HG03196 (cell line): ENCODE measurements around the gene TACC2.

Source experiments
- ATAC-seq: cut with Tn5 transposase; IDR thresholded peaks from one replicate; pipeline ENCODE4 v1.9.1; 2021; ENCODE audit not compliant: unreplicated experiment

Gene TACC2

GRCh38 chr10:122241836-122242235, 252.9 kb downstream of the TACC2 start:
- no peak for ATAC-seq

GRCh38 chr10:122243550-122243949, 254.6 kb downstream of the TACC2 start:
- ATAC-seq: no peak

GRCh38 chr10:122244001-122244975, 255.3 kb downstream of the TACC2 start:
- no peak for ATAC-seq

GRCh38 chr10:122245136-122245535, 256.2 kb downstream of the TACC2 start:
- no peak for ATAC-seq

- no peak for ATAC-seq
Measured at GRCh38 chr10:122245897-122246296, 256.9 kb downstream of the TACC2 start.

- ATAC-seq: no peak
Measured at GRCh38 chr10:122246830-122247520, 258.0 kb downstream of the TACC2 start.

- ATAC-seq: no peak
Measured at GRCh38 chr10:122248356-122249302, 259.7 kb downstream of the TACC2 start.

- ATAC-seq: no peak
Measured at GRCh38 chr10:122249303-122249850, 260.4 kb downstream of the TACC2 start.

- no peak for ATAC-seq
Measured at GRCh38 chr10:122249991-122250750, 261.2 kb downstream of the TACC2 start.

- ATAC-seq: no peak
Measured at GRCh38 chr10:122251459-122252255, 262.7 kb downstream of the TACC2 start.

- ATAC-seq: no peak
Measured at GRCh38 chr10:122252805-122253204, 263.8 kb downstream of the TACC2 start.

- ATAC-seq: no peak
Measured at GRCh38 chr10:122253605-122254004, 264.6 kb downstream of the TACC2 start.

- ATAC-seq: no peak
Measured at GRCh38 chr10:122254831-122255230, 265.9 kb downstream of the TACC2 start.

- ATAC-seq: no peak
Measured at GRCh38 chr10:122255509-122256301, 266.7 kb downstream of the TACC2 start.

- ATAC-seq: no peak
Measured at GRCh38 chr10:122257041-122257440, 268.1 kb downstream of the TACC2 start.

GRCh38 chr10:122258136-122259074, 269.4 kb downstream of the TACC2 start:
- ATAC-seq: no peak

GRCh38 chr10:122259075-122259466, 270.1 kb downstream of the TACC2 start:
- ATAC-seq: no peak
